PC-3 (cell line): Measurements from ENCODE around the gene TMEM213. TPM values are rescaled to one million over a fixed set of nuclear protein-coding genes. Genes with fewer than 3 reads are reported as not detected.

Experiments used
- ATAC-seq: fragments of 200-7000 bp; cut with Tn5 transposase; 2 replicates; pipeline ENCODE4 v1.9.1; 2020; ENCODE audit warnings: mild to moderate bottlenecking, moderate library complexity
- BruUV-seq: library from RNA; stranded (reverse); fragments of 400-500 nt; replicated peaks from 2 replicates; lab custom pipeline; 2021; lab: Mats Ljungman, UMichigan
- CTCF ChIA-PET: fragments of 300-600 bp; sonication (Branson Sonifier 250); formaldehyde crosslinking; loops from one replicate; lab custom pipeline; 2022; ENCODE audit warnings: antibody characterized with exemption; lab: Charles Lee
- POLR2A ChIA-PET: fragments of 300-600 bp; sonication (Branson Sonifier 250); formaldehyde crosslinking; loops from one replicate; lab custom pipeline; 2022; ENCODE audit warnings: antibody characterized with exemption; ENCODE audit not compliant: unreplicated experiment; lab: Charles Lee
- DNase-seq: peaks from one replicate; pipeline ENCODE4 v3.0.0-alpha.2; 2015
- H2AFZ ChIP-seq: fragments of 300-600 bp; sonication (generic); 2 replicates; pipeline ENCODE4 v1.6.0; 2016; ENCODE audit warnings: antibody characterized with exemption, low read length
- H3F3A ChIP-seq: fragments of 300-600 bp; sonication (generic); one replicate; pipeline ENCODE4 v1.6.0; 2017; ENCODE audit warnings: antibody characterized with exemption, low read length, control low read depth, mild to moderate bottlenecking; ENCODE audit not compliant: unreplicated experiment
- H3K27ac ChIP-seq: fragments of 300-600 bp; sonication (generic); 2 replicates; pipeline ENCODE4 v1.5.1; 2016; ENCODE audit warnings: mild to moderate bottlenecking, low read length
- H3K27me3 ChIP-seq: fragments of 300-600 bp; sonication (generic); 2 replicates; pipeline ENCODE4 v1.6.1; 2016; ENCODE audit warnings: low read length, mixed read lengths
- H3K36me3 ChIP-seq: fragments of 300-600 bp; sonication (generic); 2 replicates; pipeline ENCODE4 v1.6.1; 2016; ENCODE audit warnings: low read depth, mixed run types, low read length, mixed read lengths
- H3K4me1 ChIP-seq: fragments of 300-600 bp; sonication (generic); 2 replicates; pipeline ENCODE4 v1.5.1; 2016; ENCODE audit warnings: low read length; ENCODE audit not compliant: insufficient read depth
- H3K4me2 ChIP-seq: fragments of 300-600 bp; sonication (generic); 2 replicates; pipeline ENCODE4 v1.6.0; 2016; ENCODE audit warnings: low read length
- H3K4me3 ChIP-seq: fragments of 300-600 bp; sonication (generic); 2 replicates; pipeline ENCODE4 v1.5.1; 2016; ENCODE audit warnings: mild to moderate bottlenecking, low read length, mixed read lengths
- H3K79me2 ChIP-seq: fragments of 300-600 bp; sonication (generic); 2 replicates; pipeline ENCODE4 v1.6.1; 2017; ENCODE audit warnings: low read length, mixed read lengths
- H3K9ac ChIP-seq: fragments of 300-600 bp; sonication (generic); 2 replicates; pipeline ENCODE4 v1.6.0; 2016; ENCODE audit warnings: mild to moderate bottlenecking, low read length
- H3K9me2 ChIP-seq: fragments of 300-600 bp; sonication (generic); replicated peaks from 2 replicates; pipeline ENCODE4 v1.6.1; 2016; ENCODE audit warnings: mixed run types, low read length, mixed read lengths
- H3K9me3 ChIP-seq: fragments of 300-600 bp; sonication (generic); 2 replicates; pipeline ENCODE4 v1.6.1; 2016; ENCODE audit warnings: low read length, mixed read lengths
- H4K20me1 ChIP-seq: fragments of 300-600 bp; sonication (generic); 2 replicates; pipeline ENCODE4 v1.6.1; 2016; ENCODE audit warnings: low read length, mixed read lengths
- EZH2 ChIP-seq: fragments of 300-600 bp; sonication (generic); IDR thresholded peaks from one replicate; pipeline ENCODE4 v1.6.1; 2017; ENCODE audit warnings: antibody characterized with exemption, mild to moderate bottlenecking, low read length; ENCODE audit not compliant: unreplicated experiment
- EZH2phosphoT487 ChIP-seq: fragments of 300-600 bp; sonication (generic); IDR thresholded peaks from 2 replicates; pipeline ENCODE4 v1.6.1; 2018; ENCODE audit warnings: mild to moderate bottlenecking, antibody characterized with exemption, low read length, borderline replicate concordance
- intact Hi-C: fragments of 100-400 bp; cut with micrococcal nuclease; formaldehyde crosslinking; loops from 2 replicates; pipeline ENCODE4 v1.9.0; 2023
- total RNA-seq: library from RNA; depleted of rRNA; stranded (reverse); fragments of >200 nt; gene quantifications from 2 replicates; pipeline ENCODE4 v1.2.3, GENCODE V29; 2014
- TF ChIP-seq, protein P1 (sequence below): fragments of 300-600 bp; sonication (generic); conservative IDR thresholded peaks from 2 replicates; pipeline ENCODE4 v1.5.1; 2017; ENCODE audit warnings: antibody characterized with exemption, low read depth, mild to moderate bottlenecking, low read length

The TMEM213 gene
- total RNA-seq, 1 experiment from 2014 or later: not detected

DNA sequence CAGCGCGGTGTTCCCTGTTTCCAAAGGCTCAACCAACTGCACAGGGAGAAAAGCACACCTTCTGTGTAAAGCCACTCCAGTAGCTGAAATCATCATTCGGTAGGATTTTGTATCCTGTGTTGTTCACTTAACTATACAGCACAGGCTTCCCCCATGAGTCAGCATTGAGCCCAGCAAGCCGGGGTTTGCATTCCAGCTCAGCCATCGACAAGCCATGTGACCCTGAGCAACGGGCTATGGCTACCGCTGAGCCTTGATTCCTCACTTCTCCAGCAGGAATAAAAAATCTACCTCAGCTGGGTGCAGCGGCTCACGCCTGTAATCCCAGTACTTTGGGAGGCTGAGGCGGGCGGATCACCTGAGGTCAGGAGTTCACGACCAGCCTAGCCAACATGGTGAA is 44.3 kb downstream of the TMEM213 start:
- H3F3A ChIP-seq: no peaks in the 10 kb centered on the region
- H4K20me1 ChIP-seq: no peaks in the 10 kb centered on the region
- peaks cover 11% of the 10 kb centered on the region; the same call in 1 of the 2 replicates for H3K36me3 ChIP-seq
- ATAC-seq: peak; percentile 48
- H3K9ac ChIP-seq: no peak overlapping the region
- intact Hi-C loops: no loop called here
- ChIA-PET CTCF (no interaction called here), POLR2A (no interaction called here)
- H3K9me2 ChIP-seq: no peaks in the 10 kb centered on the region
- no peak overlapping the region for H3K27ac ChIP-seq
- H2AFZ ChIP-seq: no peak overlapping the region
- no peak overlapping the region for H3K4me3 ChIP-seq
- no peaks in the 10 kb centered on the region for H3K79me2 ChIP-seq
- no TSS peak for BruUV-seq
- H3K27me3 ChIP-seq: no peaks in the 10 kb centered on the region
- H3K4me2 ChIP-seq: no peak overlapping the region
- no peaks in the 10 kb centered on the region for H3K4me1 ChIP-seq
- peak; percentile 37 for DNase-seq
- H3K9me3 ChIP-seq: no peaks in the 10 kb centered on the region
- TF ChIP-seq, protein P1, sequence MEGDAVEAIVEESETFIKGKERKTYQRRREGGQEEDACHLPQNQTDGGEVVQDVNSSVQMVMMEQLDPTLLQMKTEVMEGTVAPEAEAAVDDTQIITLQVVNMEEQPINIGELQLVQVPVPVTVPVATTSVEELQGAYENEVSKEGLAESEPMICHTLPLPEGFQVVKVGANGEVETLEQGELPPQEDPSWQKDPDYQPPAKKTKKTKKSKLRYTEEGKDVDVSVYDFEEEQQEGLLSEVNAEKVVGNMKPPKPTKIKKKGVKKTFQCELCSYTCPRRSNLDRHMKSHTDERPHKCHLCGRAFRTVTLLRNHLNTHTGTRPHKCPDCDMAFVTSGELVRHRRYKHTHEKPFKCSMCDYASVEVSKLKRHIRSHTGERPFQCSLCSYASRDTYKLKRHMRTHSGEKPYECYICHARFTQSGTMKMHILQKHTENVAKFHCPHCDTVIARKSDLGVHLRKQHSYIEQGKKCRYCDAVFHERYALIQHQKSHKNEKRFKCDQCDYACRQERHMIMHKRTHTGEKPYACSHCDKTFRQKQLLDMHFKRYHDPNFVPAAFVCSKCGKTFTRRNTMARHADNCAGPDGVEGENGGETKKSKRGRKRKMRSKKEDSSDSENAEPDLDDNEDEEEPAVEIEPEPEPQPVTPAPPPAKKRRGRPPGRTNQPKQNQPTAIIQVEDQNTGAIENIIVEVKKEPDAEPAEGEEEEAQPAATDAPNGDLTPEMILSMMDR: no peak

DNA sequence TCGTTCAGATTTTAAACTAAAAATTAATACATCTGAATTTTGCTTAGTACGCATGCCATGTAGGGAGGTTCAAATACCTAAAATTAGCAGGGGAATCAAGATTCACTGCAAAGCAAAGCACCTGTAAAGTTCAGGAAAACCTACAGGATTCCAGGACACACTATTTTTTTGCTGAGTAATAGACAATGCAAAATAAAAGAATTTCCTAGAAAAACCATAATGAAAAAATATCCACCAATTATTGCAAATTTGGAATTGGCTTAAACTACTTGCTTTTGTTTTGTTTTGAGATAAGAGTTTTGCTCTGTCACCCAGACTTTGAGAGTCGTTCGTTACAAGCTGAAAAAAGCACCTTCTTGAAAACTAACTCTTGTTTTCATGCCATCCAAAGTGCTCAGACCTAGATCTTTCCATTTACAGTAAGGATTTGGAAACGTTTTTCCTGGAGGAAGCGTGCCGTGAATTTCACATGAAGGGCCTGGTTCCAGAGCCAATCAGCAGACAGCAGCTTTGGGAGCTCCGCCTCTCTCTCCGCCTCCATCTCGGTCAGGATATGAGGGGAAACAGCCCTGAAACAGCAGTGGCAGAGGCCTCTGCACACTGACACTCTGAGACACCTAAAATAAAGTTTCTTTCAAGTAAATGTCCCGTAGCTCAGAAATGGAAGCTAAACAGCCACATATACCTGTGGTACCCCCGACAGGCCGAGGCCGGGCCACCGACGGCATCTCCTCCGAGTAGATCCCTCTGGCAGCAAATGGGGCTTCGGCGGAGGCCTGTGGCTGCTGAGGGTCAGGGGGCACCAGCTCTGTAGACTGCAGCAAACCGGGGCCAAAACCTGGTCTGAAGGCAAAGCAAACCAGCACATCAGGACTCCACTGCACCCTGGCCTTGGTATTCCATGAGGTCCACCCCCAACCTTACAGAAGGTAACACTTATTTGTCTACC is 46.1 kb downstream of the TMEM213 start:
- H3K27ac ChIP-seq: no peak overlapping the region
- H3K4me1 ChIP-seq: no peaks in the 10 kb centered on the region
- no peaks in the 10 kb centered on the region for H3K9me2 ChIP-seq
- H3K4me2 ChIP-seq: no peak overlapping the region
- no peaks in the 10 kb centered on the region for H3K27me3 ChIP-seq
- no peak overlapping the region for H3K9ac ChIP-seq
- H3F3A ChIP-seq: no peaks in the 10 kb centered on the region
- no peak for TF ChIP-seq EZH2phosphoT487
- TF ChIP-seq, protein P1: no peak
- no peak for TF ChIP-seq EZH2
- no peak overlapping the region for H2AFZ ChIP-seq
- ATAC-seq (no peak), DNase-seq (no peak)
- peaks cover 8% of the 10 kb centered on the region; the same call in 1 of the 2 replicates for H3K36me3 ChIP-seq
- H3K4me3 ChIP-seq: no peak overlapping the region
- no peaks in the 10 kb centered on the region for H3K9me3 ChIP-seq
- ChIA-PET POLR2A (no interaction called here), CTCF (no interaction called here)
- H3K79me2 ChIP-seq: no peaks in the 10 kb centered on the region
- intact Hi-C loops: no loop called here
- no peaks in the 10 kb centered on the region for H4K20me1 ChIP-seq
- no TSS peak for BruUV-seq

DNA sequence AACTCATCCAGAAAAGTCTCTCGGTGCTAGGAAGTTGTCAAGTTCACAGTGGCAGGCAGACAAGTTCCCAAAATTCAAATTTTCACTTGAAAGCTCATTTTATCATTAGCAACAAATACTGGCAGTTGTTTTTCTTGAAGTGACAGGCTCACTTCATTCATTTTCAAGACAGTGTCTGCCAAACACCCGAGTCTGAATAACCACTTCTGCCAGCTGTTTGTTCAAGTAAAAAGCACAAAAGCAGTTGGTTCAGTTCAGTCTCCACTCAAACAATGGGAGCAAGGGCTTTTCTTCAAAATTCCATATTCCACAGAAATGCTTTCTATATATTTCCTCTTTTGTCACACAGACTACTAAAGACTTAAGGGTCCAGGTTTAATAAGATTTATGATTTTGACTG is 47.9 kb downstream of the TMEM213 start:
- Histone ChIP-seq H3K4me1 (no peaks in the 10 kb centered on the region), H3K79me2 (no peaks in the 10 kb centered on the region), H3K36me3 (peaks cover 15% of the 10 kb centered on the region), H3K9me3 (no peaks in the 10 kb centered on the region), H3F3A (no peaks in the 10 kb centered on the region), H4K20me1 (no peaks in the 10 kb centered on the region), H2AFZ (no peak overlapping the region), H3K9ac (no peak overlapping the region), H3K27me3 (no peaks in the 10 kb centered on the region), H3K27ac (no peak overlapping the region), H3K4me3 (no peak overlapping the region), H3K9me2 (no peaks in the 10 kb centered on the region), H3K4me2 (no peak overlapping the region)
- TF ChIP-seq EZH2phosphoT487 (no peak), EZH2 (no peak)
- TF ChIP-seq, protein P1: no peak
- DNase-seq (no peak), ATAC-seq (no peak)
- intact Hi-C loops: no loop called here
- no TSS peak for BruUV-seq
- ChIA-PET CTCF (no interaction called here), POLR2A (interaction anchor here (0.6 kb wide), 1 partner anchor 8 kb away, joined by 3 read pairs; no protein-coding TSS in a partner anchor)
